ENCODE measurements around the gene HDAC10. TPM values are rescaled to one million over a fixed set of nuclear protein-coding genes. Genes with fewer than 3 reads are reported as not detected.
A peak's percentile ranks its signal among the peaks of the same experiment; 100 is the strongest.

Gene HDAC10
- total RNA-seq, 4 donors from 2014 or later, result 41.2 to 105 (median 55.4) TPM

GRCh38 chr22:50289151-50289941 is 38.3 kb upstream of the HDAC10 start:
- peaks cover 0 to 55% (median 24%) of the 10 kb centered on the region in 4 donors for H3K4me1 ChIP-seq
- TF ChIP-seq, protein P1, sequence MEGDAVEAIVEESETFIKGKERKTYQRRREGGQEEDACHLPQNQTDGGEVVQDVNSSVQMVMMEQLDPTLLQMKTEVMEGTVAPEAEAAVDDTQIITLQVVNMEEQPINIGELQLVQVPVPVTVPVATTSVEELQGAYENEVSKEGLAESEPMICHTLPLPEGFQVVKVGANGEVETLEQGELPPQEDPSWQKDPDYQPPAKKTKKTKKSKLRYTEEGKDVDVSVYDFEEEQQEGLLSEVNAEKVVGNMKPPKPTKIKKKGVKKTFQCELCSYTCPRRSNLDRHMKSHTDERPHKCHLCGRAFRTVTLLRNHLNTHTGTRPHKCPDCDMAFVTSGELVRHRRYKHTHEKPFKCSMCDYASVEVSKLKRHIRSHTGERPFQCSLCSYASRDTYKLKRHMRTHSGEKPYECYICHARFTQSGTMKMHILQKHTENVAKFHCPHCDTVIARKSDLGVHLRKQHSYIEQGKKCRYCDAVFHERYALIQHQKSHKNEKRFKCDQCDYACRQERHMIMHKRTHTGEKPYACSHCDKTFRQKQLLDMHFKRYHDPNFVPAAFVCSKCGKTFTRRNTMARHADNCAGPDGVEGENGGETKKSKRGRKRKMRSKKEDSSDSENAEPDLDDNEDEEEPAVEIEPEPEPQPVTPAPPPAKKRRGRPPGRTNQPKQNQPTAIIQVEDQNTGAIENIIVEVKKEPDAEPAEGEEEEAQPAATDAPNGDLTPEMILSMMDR (IDR thresholded peaks at IDR 0.05), result no peak
- TF ChIP-seq EP300 (IDR thresholded peaks at IDR 0.05), result no peak
- no peak for TF ChIP-seq POLR2A (IDR thresholded peaks at IDR 0.05)
- H3K4me3 ChIP-seq, result no peak overlapping the region
- no peaks in the 10 kb centered on the region for H3K27me3 ChIP-seq
- peaks cover 20 to 72% (median 28%) of the 10 kb centered on the region in 3 donors for H3K36me3 ChIP-seq
- H3K9me3 ChIP-seq, result no peaks in the 10 kb centered on the region
- 86 to 89% methylated on average over 36 to 38 of the region's 57 CpGs for WGBS, 2 donors
- no peak overlapping the region for H3K27ac ChIP-seq
- no peak for DNase-seq (ENCODE audit: low spot score in 2 of 2)

GRCh38 chr22:50287731-50288130 is 36.7 kb upstream of the HDAC10 start:
- WGBS, 2 donors, result 93% methylated on average over 19 of the region's 31 CpGs; no CpG with 5 or more reads in 1 of the 2 donors
- Histone ChIP-seq H3K4me3 (no peak overlapping the region), H3K9me3 (no peaks in the 10 kb centered on the region), H3K27ac (peak overlapping the region in 1 of 4 donors; percentile 39), H3K4me1 (peaks cover 0 to 42% (median 9%) of the 10 kb centered on the region in 4 donors), H3K36me3 (peaks cover 24 to 88% (median 30%) of the 10 kb centered on the region in 3 donors), H3K27me3 (no peaks in the 10 kb centered on the region)
- no peak for DNase-seq (ENCODE audit: low spot score in 2 of 2)
- TF ChIP-seq, protein P1 (IDR thresholded peaks at IDR 0.05), result no peak
- no peak for TF ChIP-seq EP300 (IDR thresholded peaks at IDR 0.05)

GRCh38 chr22:50286701-50287318 is 35.7 kb upstream of the HDAC10 start:
- 91% methylated on average over 20 to 32 of the region's 40 CpGs for WGBS, 2 donors
- TF ChIP-seq EP300 (IDR thresholded peaks at IDR 0.05) (no peak), POLR2A (IDR thresholded peaks at IDR 0.05) (no peak)
- TF ChIP-seq, protein P1 (IDR thresholded peaks at IDR 0.05), result no peak
- DNase-seq (ENCODE audit: low spot score in 2 of 2), result no peak
- Histone ChIP-seq H3K27me3 (no peaks in the 10 kb centered on the region), H3K4me3 (no peak overlapping the region), H3K4me1 (peaks cover 0 to 36% (median 3%) of the 10 kb centered on the region in 4 donors), H3K27ac (no peak overlapping the region), H3K36me3 (peaks cover 24 to 97% (median 36%) of the 10 kb centered on the region in 3 donors), H3K9me3 (no peaks in the 10 kb centered on the region)

GRCh38 chr22:50286275-50286674 is 35.2 kb upstream of the HDAC10 start:
- H3K36me3 ChIP-seq, result peaks cover 24 to 97% (median 40%) of the 10 kb centered on the region in 3 donors
- H3K27ac ChIP-seq, result no peak overlapping the region
- TF ChIP-seq EP300 (IDR thresholded peaks at IDR 0.05) (no peak), POLR2A (IDR thresholded peaks at IDR 0.05) (no peak)
- TF ChIP-seq, protein P1 (IDR thresholded peaks at IDR 0.05), result no peak
- 85 to 92% methylated on average over 7 to 21 of the region's 21 CpGs for WGBS, 2 donors
- no peaks in the 10 kb centered on the region for H3K9me3 ChIP-seq
- H3K4me1 ChIP-seq, result peaks cover 0 to 30% (median 0%) of the 10 kb centered on the region in 4 donors
- DNase-seq (ENCODE audit: low spot score in 2 of 2), result no peak
- no peaks in the 10 kb centered on the region for H3K27me3 ChIP-seq
- no peak overlapping the region for H3K4me3 ChIP-seq

Data from tibial nerve (tissue), 4 donors.